Ureter (tissue), 1 donor: ENCODE measurements around the gene TNIK. TPM values are rescaled to one million over a fixed set of nuclear protein-coding genes. Genes with fewer than 3 reads are reported as not detected.
"Not testable (repeated sequence)": the region's sequence is repeated elsewhere in the genome, so short reads cannot be mapped to it uniquely, and the experiment has no call there.

Experiments used
- DNase-seq: peaks from one replicate; pipeline ENCODE4 v3.0.0-alpha.2; 2020; ENCODE audit warnings: low spot score
- total RNA-seq: library from RNA; stranded (reverse); gene quantifications from one replicate; pipeline ENCODE4 v1.2.4, GENCODE V29; 2023
- donor health status: DM: yes; HTN: yes; CAD: no.

Gene TNIK
- total RNA-seq, 1 donor from 2014 or later: 17.1 TPM

DNA sequence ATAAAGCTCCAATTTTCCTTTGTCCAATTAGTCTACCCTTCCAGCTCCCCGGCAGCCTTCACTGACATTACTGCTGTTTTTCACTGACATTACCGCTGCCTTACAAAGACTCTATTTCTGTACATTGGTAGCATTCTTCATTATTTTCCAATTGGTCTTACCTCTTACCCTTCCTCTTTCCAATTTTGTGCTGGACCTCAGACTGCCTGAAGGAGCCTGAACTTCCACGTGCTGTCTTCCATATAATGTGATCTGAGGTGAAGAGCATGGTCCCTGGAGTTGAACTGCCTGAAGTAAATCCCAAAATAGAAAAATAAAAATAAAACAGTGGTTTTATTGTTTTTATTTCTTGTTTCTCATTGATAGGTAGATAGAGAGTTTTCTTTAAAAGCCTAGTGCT lies 9.2 kb upstream of the TNIK start:
- no peak for DNase-seq

GRCh38 chr3:171468296-171468906 lies 8.2 kb upstream of the TNIK start:
- DNase-seq: no peak

GRCh38 chr3:171465763-171466162 lies 5.6 kb upstream of the TNIK start:
- no peak for DNase-seq

GRCh38 chr3:171464462-171464861 lies 4.3 kb upstream of the TNIK start:
- no peak for DNase-seq

DNA sequence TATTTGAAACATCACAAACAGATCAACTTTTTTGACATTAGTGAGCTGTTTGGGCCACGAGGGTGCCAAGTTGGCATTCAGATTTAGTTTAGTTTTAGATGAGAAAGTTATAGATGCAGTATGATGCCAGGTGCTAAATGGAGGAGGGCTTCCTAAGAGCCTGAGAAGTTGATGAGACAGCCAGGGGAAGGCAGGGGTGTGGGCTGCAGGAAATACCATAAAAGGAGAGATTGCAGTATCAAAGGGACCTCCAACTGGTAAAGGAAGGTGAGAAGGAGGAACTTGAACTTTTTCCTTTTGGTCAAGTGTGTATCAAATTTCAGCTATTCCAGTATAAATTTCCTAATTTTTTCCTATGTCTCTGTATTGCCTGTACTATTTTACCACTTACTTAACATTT lies 2.0 kb upstream of the TNIK start:
- DNase-seq: no peak

DNA sequence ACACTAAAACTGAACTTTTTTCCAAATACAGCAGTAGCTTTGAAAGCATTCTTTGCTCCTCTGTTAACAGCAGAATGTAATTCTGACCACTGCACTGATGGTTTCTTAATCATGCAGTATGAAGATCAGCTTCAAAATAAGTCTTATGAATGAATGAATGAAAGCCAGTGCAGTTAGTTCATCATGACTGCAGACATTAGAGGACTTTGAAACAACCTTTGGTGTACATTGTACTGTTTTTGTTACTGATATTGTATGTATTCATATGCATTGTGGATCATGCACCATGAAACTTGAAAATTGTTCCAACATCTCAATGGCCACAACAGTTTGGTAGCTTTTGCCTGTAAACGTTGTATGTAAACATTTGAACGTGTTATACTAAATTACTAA lies 1.3 kb upstream of the TNIK start:
- DNase-seq: no peak

DNA sequence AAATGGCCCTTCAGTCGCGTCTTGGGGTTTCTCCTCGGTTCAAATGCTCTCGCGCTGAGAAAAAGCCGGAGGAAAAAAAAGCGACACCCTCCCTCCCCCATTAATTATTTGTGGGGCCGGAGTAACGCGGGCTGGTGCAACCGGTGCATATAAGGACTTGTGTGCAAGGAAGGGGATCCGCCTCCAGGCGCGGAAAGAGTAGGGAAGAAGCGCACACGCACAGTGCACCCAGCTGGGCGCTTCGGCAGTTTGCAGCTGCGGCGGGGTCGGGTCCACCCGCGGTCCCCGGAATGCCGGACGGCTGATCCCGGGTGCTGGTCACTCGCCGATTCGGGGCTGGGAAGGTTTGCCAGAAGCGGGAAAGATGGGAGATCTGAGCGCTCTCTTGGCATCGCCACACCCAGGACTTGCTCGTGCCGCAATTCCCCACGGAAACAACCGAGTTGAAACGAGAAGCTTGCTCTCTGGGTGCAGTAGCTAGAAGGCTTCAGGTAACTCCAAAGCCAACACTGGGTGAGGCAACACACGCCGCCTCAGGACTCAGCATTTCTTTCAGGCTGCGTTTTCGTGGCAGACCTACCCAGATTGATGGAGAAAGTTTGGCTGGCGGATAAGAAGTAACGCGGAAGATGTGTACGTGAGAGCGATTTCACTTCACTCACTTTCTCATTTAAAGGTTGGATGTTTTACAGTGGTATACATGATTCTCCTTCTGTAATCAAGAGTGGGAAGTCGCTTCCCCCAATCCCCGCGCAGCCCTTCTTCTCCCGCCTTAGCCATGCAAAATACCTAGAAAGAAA lies 720 bp upstream of the TNIK start:
- DNase-seq: peak; percentile 64

DNA sequence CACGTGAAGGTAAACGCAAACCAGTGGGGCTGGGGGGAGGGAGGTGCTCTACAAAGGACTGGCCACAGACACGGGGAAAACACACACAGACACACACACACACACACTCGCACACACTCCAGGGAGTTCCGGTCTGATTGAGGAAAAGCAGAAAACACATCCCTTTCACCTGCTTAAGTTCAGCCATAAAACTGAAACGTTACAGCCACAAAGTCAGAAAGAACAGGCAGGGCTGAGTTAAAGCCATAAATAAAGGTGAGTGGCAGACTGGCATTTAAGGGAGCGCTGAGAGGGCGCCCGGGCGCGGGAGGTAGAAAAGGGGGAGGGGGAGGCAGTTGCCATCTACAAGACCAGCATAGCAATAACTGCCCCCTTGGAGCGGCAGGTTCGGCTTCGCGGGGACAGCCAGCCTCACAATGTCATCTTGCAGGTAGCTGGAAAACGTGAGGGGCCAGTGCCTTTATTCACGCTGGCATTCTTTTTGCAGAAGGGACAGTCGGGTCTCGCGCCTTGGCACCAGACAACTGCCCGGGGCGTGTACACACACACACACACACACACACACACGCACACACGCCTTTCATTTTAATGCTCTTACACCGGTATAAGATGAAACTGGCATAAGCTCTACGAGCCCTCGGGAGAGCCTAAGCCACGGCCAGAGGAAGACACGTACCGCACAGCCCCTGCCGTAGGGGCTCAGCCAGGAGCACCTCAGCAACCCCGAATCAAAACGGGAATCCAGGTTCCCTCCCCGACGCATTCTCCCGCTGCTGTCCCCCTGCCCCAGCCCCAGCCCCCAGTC lies 866 bp downstream of the TNIK start:
- peak; percentile 47 for DNase-seq

GRCh38 chr3:171458864-171459136 lies 1.4 kb downstream of the TNIK start:
- DNase-seq: no peak

DNA sequence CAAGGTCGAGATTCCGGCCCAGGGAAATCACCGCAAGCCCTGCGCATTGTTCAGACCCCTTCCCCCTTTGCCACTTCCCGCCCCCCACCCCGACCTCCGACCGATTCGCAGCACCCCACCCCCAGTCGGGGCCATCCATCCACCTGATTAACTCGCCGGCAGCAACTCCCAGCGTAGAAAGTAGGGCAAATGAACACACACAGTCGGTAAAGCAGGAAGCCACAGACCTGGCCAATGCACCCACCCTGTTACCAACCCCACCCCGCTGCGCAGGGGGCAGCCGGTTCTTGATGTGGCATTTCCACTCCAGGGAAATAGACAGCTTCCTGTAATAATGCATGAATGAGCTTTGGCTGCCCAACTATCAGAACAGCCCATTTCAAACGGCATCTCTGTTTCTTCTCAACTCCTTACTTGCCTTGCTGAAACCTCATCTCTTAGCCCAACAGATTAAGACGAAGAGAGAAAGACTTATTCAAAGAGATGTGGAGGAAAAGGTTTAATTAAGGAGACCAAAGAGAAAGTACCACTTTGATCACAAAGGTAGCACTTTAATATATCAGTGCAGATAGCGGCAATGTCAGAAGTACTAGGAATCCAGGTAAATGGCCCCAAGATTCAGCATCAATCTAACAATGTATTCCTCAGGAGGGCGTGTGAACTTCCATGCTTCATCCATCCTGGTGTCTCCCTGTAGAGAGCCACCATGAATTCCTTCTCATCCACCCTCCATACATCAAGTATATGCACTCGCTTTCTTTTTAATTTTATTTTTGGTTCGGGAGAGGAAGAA lies 1.9 kb downstream of the TNIK start:
- DNase-seq: peak; percentile 63

DNA sequence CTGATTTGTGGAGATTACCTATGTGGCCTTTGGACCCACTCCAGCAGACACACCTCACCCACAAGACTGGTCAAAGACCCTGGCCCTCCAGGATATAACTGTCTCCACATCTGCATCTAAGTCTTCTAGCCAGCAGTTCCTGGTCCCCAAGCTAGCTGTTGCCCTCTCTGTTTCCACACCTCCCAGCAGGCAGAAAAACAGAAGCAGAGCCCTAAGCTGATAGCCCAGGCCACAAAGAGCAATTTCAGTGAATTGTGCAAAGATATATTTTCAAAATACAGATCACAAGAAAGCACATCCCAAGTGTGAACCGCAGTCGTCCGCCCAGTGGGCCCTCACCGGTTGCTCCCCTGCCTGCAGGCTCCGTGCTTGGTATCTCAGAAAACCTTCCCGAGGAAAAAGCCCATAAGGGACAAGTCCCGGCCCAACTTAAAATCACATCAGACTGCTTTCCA lies 2.6 kb downstream of the TNIK start:
- no peak for DNase-seq

DNA sequence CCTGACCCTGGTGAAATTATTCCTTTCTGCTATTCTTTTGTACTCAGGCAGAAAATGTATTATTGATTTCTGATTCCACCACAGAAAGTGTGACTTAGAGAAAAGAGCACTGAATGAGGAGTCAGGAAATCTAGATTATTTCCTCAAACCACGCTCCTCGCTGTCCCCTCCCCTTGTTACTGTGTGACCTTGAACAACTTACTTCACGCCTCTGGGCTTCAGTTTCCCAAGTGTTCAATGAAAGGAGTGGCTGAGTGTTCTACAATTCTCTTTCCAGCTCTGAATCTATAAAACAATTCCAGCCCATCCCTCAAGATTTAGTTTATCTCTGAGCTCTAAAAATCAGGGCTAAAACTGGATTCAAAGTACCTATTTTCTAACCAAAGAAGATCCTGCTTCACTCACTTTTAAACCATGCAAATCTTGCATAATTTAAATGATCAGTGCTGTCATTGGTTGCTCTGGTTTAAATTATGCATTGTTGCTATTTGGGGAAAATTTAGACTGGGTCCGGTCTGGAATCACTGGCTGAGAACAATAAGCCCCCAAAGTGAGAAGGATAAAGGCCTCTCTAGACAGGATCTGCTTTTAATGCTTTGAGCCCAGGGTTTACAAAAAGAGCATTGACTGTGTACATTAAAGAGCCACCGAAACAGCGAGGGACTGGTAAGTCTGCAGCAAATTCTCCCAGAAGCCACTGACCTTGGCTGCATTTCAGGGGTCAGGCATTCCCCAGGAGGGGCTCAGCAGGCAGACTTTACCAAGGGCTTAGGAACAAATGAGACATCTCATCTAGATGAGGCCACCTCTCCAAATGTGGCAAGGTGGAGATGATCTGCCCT lies 3.2 kb downstream of the TNIK start:
- no peak for DNase-seq

GRCh38 chr3:171455603-171456550 lies 4.3 kb downstream of the TNIK start:
- DNase-seq: no peak

DNA sequence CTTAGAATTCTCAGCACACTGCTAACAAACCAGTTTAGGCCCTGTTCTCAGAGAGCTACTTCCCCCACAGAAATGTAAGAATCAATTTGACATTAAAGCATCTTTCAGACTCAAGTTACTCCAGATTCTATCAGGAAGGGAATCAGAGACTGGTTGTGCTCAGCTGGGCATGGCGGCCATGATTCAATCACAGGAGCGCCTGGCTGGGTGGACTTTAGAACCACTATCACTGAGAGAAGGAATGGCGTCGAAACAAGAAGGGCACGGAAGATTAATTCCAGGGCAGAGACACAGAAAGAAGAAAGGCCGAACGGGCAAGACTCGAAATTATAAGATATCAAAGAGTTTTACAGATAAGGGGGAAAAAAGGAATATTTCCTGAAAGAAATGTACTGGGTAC lies 6.2 kb downstream of the TNIK start:
- no peak for DNase-seq

GRCh38 chr3:171453180-171453886 lies 6.9 kb downstream of the TNIK start:
- no peak for DNase-seq

DNA sequence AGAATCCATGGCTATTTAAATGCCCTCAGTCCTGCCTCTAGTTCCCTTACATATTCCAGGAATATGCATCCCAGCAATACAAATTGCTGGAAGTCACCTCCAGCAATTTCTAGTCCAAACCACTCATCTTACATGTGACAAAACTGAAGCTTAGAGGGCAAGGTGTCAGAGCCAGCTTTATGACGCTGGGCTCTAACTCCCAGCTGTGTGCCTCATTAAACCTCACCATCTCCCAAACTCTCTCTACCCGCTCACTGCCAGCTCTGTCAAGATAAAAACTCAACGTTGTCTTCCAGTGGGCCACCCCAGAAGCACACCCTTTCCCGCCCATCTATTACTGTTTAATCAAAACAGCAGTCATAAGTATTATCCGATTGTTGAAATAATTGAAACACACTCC lies 7.9 kb downstream of the TNIK start:
- no peak for DNase-seq

GRCh38 chr3:171451915-171452314 lies 8.3 kb downstream of the TNIK start:
- DNase-seq: no peak

DNA sequence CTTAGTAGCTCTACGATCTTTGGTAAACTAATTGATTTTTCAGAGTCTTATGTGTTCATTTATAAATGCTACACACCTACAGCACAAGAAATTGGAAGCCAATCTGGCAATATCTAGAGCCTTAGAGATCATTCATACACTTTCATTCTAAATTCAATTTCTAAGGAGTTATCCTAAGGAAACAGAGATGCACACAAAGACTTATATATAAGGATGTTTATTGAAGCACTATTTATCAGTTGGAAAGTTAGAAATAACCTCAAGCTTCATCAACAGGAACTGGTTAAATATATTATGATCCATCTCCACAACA lies 12.7 kb downstream of the TNIK start:
- not testable (repeated sequence) for DNase-seq

GRCh38 chr3:171446801-171447578 lies 13.2 kb downstream of the TNIK start:
- no peak for DNase-seq
